Esophagus squamous epithelium (tissue), 4 donors: ENCODE results near the gene HDGFL2.

Source experiments
- CTCF ChIP-seq, 6 experiments: fragments of 450-650 bp in 4 of 6; fragments of 200-600 bp in 2 of 6; sonication (generic) in 2 of 6; IDR thresholded peaks; one replicate each; pipeline ENCODE4 v1.5.1; 2016 to 2019; ENCODE audit warnings: antibody characterized with exemption in 6 of 6, mild to moderate bottlenecking in 4 of 6, moderate library complexity in 4 of 6
- POLR2A ChIP-seq, 4 donors: fragments of 450-650 bp; IDR thresholded peaks; one replicate each; pipeline ENCODE4 v1.6.1; 2017; ENCODE audit warnings: antibody characterized with exemption in 4 of 4, mild to moderate bottlenecking in 4 of 4, moderate library complexity in 3 of 4

- no peak for TF ChIP-seq POLR2A (IDR thresholded peaks at IDR 0.05)
- no peak for TF ChIP-seq CTCF (IDR thresholded peaks at IDR 0.05)
Observed at GRCh38 chr19:4494691-4495064, 22.6 kb downstream of the HDGFL2 start.
